H9 (cell line): Measurements from ENCODE around the gene EIF2AK2. TPM values are rescaled to one million over a fixed set of nuclear protein-coding genes. Genes with fewer than 3 reads are reported as not detected.

Source experiments
- DNase-seq: peaks from one replicate; pipeline ENCODE4 v3.0.0-alpha.2; 2017
- H2AFZ ChIP-seq: one replicate; pipeline ENCODE4 v1.6.1; 2013; ENCODE audit warnings: mild to moderate bottlenecking, low read length, control low read depth, moderate library complexity
- H2AK5ac ChIP-seq: 2 replicates; pipeline ENCODE4 v1.6.1; 2013; ENCODE audit warnings: low read length, control low read depth, mixed read lengths; ENCODE audit not compliant: insufficient read length
- H2BK120ac ChIP-seq: one replicate; pipeline ENCODE4 v1.6.1; 2013; ENCODE audit warnings: low read depth, mild to moderate bottlenecking, low read length, control low read depth, inconsistent platforms; ENCODE audit not compliant: poor library complexity, severe bottlenecking
- H2BK12ac ChIP-seq: 2 replicates; pipeline ENCODE4 v1.6.1; 2013; ENCODE audit warnings: low read length, control low read depth, mixed read lengths, low read depth; ENCODE audit not compliant: insufficient read length
- H2BK15ac ChIP-seq: 2 replicates; pipeline ENCODE4 v1.6.1; 2013; ENCODE audit warnings: low read depth, low read length, control low read depth
- H2BK20ac ChIP-seq: one replicate; pipeline ENCODE4 v1.6.1; 2013; ENCODE audit warnings: low read depth, mild to moderate bottlenecking, low read length, control low read depth, inconsistent platforms; ENCODE audit not compliant: poor library complexity, severe bottlenecking
- H2BK5ac ChIP-seq: 2 replicates; pipeline ENCODE4 v1.6.1; 2013; ENCODE audit warnings: low read length, control low read depth, mixed read lengths; ENCODE audit not compliant: insufficient read length
- H3K14ac ChIP-seq: 2 replicates; pipeline ENCODE4 v1.6.1; 2013; ENCODE audit warnings: low read length, control low read depth; ENCODE audit not compliant: insufficient read depth
- H3K18ac ChIP-seq: 2 replicates; pipeline ENCODE4 v1.6.1; 2013; ENCODE audit warnings: low read depth, mild to moderate bottlenecking, mixed read lengths, low read length, control low read depth; ENCODE audit not compliant: insufficient read length
- H3K23ac ChIP-seq: 2 replicates; pipeline ENCODE4 v1.6.1; 2013; ENCODE audit warnings: low read length, control low read depth, mixed read lengths, low read depth; ENCODE audit not compliant: insufficient read length
- H3K23me2 ChIP-seq: 2 replicates; pipeline ENCODE4 v1.6.1; 2013; ENCODE audit warnings: low read depth, mild to moderate bottlenecking, mixed read lengths, low read length, control low read depth; ENCODE audit not compliant: insufficient read length, poor library complexity, severe bottlenecking
- H3K27ac ChIP-seq: 2 replicates; pipeline ENCODE4 v1.5.1; 2013; ENCODE audit warnings: low read length, control low read depth, mixed read lengths, low read depth; ENCODE audit not compliant: insufficient read length
- H3K27me3 ChIP-seq: 2 replicates; pipeline ENCODE4 v1.6.1; 2013; ENCODE audit warnings: low read length, control low read depth, inconsistent platforms; ENCODE audit not compliant: insufficient read depth
- H3K4ac ChIP-seq: 2 replicates; pipeline ENCODE4 v1.6.1; 2013; ENCODE audit warnings: low read depth, mild to moderate bottlenecking, control low read depth, inconsistent platforms, low read length, moderate library complexity
- H3K4me1 ChIP-seq: 2 replicates; pipeline ENCODE4 v1.6.1; 2013; ENCODE audit warnings: low read length, control low read depth, inconsistent platforms; ENCODE audit not compliant: insufficient read depth
- H3K4me2 ChIP-seq: 2 replicates; pipeline ENCODE4 v1.6.1; 2013; ENCODE audit warnings: low read length, control low read depth, mixed read lengths; ENCODE audit not compliant: insufficient read length, insufficient read depth
- H3K56ac ChIP-seq: 2 replicates; pipeline ENCODE4 v1.6.1; 2013; ENCODE audit warnings: low read depth, mild to moderate bottlenecking, mixed read lengths, low read length, control low read depth; ENCODE audit not compliant: insufficient read length
- H3K79me1 ChIP-seq: 2 replicates; pipeline ENCODE4 v1.6.1; 2013; ENCODE audit warnings: low read depth, mild to moderate bottlenecking, moderate library complexity, low read length, control low read depth, inconsistent platforms; ENCODE audit not compliant: insufficient read depth, poor library complexity, severe bottlenecking
- H3K79me2 ChIP-seq: 2 replicates; pipeline ENCODE4 v1.6.1; 2013; ENCODE audit warnings: low read length, control low read depth, inconsistent platforms; ENCODE audit not compliant: insufficient read depth
- H3K9ac ChIP-seq: 2 replicates; pipeline ENCODE4 v1.6.1; 2013; ENCODE audit warnings: low read length, control low read depth, mixed read lengths; ENCODE audit not compliant: insufficient read length; ENCODE audit errors: extremely low read depth
- H3K9me3 ChIP-seq: one replicate; pipeline ENCODE4 v1.6.1; 2013; ENCODE audit warnings: low read depth, low read length, inconsistent platforms; ENCODE audit not compliant: control insufficient read depth
- H3T11ph ChIP-seq: one replicate; pipeline ENCODE4 v1.6.1; 2013; ENCODE audit warnings: mild to moderate bottlenecking, low read length, control low read depth, inconsistent platforms
- H4K20me1 ChIP-seq: one replicate; pipeline ENCODE4 v1.6.1; 2013; ENCODE audit not compliant: control insufficient read depth, insufficient read length, insufficient read depth
- H4K5ac ChIP-seq: 2 replicates; pipeline ENCODE4 v1.6.1; 2013; ENCODE audit warnings: low read depth, mild to moderate bottlenecking, mixed read lengths, low read length, control low read depth; ENCODE audit not compliant: insufficient read length
- H4K8ac ChIP-seq: replicated peaks from 2 replicates; pipeline ENCODE4 v1.6.1; 2013; ENCODE audit warnings: low read length, control low read depth, mixed read lengths, low read depth; ENCODE audit not compliant: insufficient read length
- H4K91ac ChIP-seq: 2 replicates; pipeline ENCODE4 v1.6.1; 2013; ENCODE audit warnings: low read depth, mild to moderate bottlenecking, moderate library complexity, mixed read lengths, low read length, control low read depth; ENCODE audit not compliant: insufficient read length
- H3K27ac Mint-ChIP-seq, 3 experiments: 2 replicates in 2 of 3; 3 replicates in 1 of 3; pipeline ENCODE4 v1.8.0; 2020 to 2021; ENCODE audit warnings: mixed read lengths in 3 of 3, mild to moderate bottlenecking in 1 of 3, moderate library complexity in 1 of 3
- H3K27me3 Mint-ChIP-seq: 2 replicates; pipeline ENCODE4 v1.8.0; 2021; ENCODE audit warnings: low read depth, mild to moderate bottlenecking, moderate library complexity, mixed read lengths
- H3K36me3 Mint-ChIP-seq, 3 experiments: 2 replicates in 2 of 3; 3 replicates in 1 of 3; pipeline ENCODE4 v1.8.0; 2020 to 2021; ENCODE audit warnings: low read depth in 3 of 3, mixed read lengths in 3 of 3; ENCODE audit not compliant: insufficient read depth in 1 of 3
- H3K4me1 Mint-ChIP-seq, 2 experiments: 2 replicates each; pipeline ENCODE4 v1.8.0; 2020; ENCODE audit warnings: mixed read lengths in 2 of 2
- H3K4me3 Mint-ChIP-seq, 2 experiments: 2 replicates in 1 of 2; 3 replicates in 1 of 2; pipeline ENCODE4 v1.8.0; 2020 to 2021; ENCODE audit warnings: mild to moderate bottlenecking in 2 of 2, mixed read lengths in 2 of 2, moderate library complexity in 1 of 2
- H3K9me3 Mint-ChIP-seq, 2 experiments: 2 replicates in 1 of 2; 3 replicates in 1 of 2; pipeline ENCODE4 v1.8.0; 2020; ENCODE audit warnings: mild to moderate bottlenecking in 2 of 2, mixed read lengths in 2 of 2, moderate library complexity in 1 of 2
- WGBS: extraction: QIAGEN DNeasy Blood & Tissue Kit; methylation state at CpG from one replicate; pipeline ENCODE4 v1.1.7; 2013; ENCODE audit warnings: missing lambda C conversion rate, low lambda C conversion rate, mixed read lengths; ENCODE audit not compliant: insufficient read length; ENCODE audit errors: extremely low coverage; 5-methylcytosine and 5-hydroxymethylcytosine counted together
- total RNA-seq: library from RNA; stranded (reverse); gene quantifications from 2 replicates; pipeline ENCODE4 v1.2.1, GENCODE V29; 2021
- TF ChIP-seq, protein P1 (sequence below): fragments of 200-600 bp; sonication (generic); conservative IDR thresholded peaks from 3 replicates; pipeline ENCODE4 v1.8.0; 2021; ENCODE audit warnings: antibody characterized with exemption, mild to moderate bottlenecking

The EIF2AK2 gene
- total RNA-seq, 1 experiment from 2014 or later: 55.7 TPM

DNA sequence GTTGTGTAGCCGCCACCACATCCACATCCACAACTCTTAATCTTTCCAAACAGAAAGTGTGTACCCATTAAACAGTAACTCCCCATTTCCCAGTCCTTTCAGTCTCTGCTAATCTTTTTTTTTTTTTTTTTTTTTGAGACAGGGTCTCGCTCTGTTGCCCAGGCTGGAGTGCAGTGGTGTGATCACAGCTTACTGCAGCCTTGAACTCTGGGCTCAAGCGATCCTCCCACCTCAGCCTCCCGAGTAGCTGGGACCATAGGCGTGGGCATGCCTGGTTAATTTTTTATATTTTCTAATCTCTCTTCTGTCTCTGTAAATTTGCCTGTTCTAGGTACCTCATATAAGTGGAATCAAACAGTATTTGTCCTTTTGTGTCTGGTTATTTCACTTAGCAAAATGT lies 3.6 kb downstream of the EIF2AK2 start:
- no peak for DNase-seq
- no peaks in the 10 kb centered on the region for H3K4me1 ChIP-seq
- H4K20me1 ChIP-seq: no peaks in the 10 kb centered on the region
- no peak overlapping the region for H3T11ph ChIP-seq
- H3K9ac ChIP-seq: no peak overlapping the region
- peaks cover 5% of the 10 kb centered on the region for H3K79me1 ChIP-seq
- no peak overlapping the region for H3K4me2 ChIP-seq
- peaks cover 9% of the 10 kb centered on the region for H3K23me2 ChIP-seq
- H3K4ac ChIP-seq: no peak overlapping the region
- no peak overlapping the region for H2AK5ac ChIP-seq
- H3K23ac ChIP-seq: no peak overlapping the region
- H4K91ac ChIP-seq: no peak overlapping the region
- no peak overlapping the region for H3K27ac ChIP-seq
- H3K18ac ChIP-seq: no peak overlapping the region
- peaks cover 12 to 34% (median 31%) of the 10 kb centered on the region in 3 experiments for H3K36me3 Mint-ChIP-seq
- no peak overlapping the region for H2BK5ac ChIP-seq
- no peak overlapping the region for H4K5ac ChIP-seq
- no peak overlapping the region for H3K56ac ChIP-seq
- H2BK20ac ChIP-seq: no peak overlapping the region
- no peaks in the 10 kb centered on the region; the same call in 1 of the 2 replicates for H3K79me2 ChIP-seq
- H2BK15ac ChIP-seq: no peak overlapping the region
- H2AFZ ChIP-seq: no peak overlapping the region
- no CpG with 5 or more reads among the region's 5 CpGs for WGBS
- no peaks in the 10 kb centered on the region for H3K27me3 ChIP-seq
- H3K14ac ChIP-seq: no peak overlapping the region
- TF ChIP-seq, protein P1, sequence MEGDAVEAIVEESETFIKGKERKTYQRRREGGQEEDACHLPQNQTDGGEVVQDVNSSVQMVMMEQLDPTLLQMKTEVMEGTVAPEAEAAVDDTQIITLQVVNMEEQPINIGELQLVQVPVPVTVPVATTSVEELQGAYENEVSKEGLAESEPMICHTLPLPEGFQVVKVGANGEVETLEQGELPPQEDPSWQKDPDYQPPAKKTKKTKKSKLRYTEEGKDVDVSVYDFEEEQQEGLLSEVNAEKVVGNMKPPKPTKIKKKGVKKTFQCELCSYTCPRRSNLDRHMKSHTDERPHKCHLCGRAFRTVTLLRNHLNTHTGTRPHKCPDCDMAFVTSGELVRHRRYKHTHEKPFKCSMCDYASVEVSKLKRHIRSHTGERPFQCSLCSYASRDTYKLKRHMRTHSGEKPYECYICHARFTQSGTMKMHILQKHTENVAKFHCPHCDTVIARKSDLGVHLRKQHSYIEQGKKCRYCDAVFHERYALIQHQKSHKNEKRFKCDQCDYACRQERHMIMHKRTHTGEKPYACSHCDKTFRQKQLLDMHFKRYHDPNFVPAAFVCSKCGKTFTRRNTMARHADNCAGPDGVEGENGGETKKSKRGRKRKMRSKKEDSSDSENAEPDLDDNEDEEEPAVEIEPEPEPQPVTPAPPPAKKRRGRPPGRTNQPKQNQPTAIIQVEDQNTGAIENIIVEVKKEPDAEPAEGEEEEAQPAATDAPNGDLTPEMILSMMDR: no peak
- H2BK12ac ChIP-seq: no peak overlapping the region
- no peak overlapping the region for H3K27ac Mint-ChIP-seq
- H3K4me1 Mint-ChIP-seq: peaks cover 39 to 41% of the 10 kb centered on the region in 2 experiments
- no peak overlapping the region for H3K4me3 Mint-ChIP-seq
- no peaks in the 10 kb centered on the region for H3K9me3 ChIP-seq
- no peaks in the 10 kb centered on the region for H3K9me3 Mint-ChIP-seq
- H4K8ac ChIP-seq: no peak overlapping the region
- H3K27me3 Mint-ChIP-seq: peaks cover 4% of the 10 kb centered on the region; the same call in 1 of the 2 replicates
- no peak overlapping the region for H2BK120ac ChIP-seq
